GM12873 (cell line): ENCODE data around the gene NPHP4.

Experiments used
- CTCF ChIP-seq: IDR thresholded peaks from 2 replicates; pipeline ENCODE4 v1.5.1; 2012; ENCODE audit warnings: low read depth, mild to moderate bottlenecking, moderate library complexity, low read length, control low read depth; ENCODE audit not compliant: insufficient read depth; ENCODE audit errors: missing control alignments

Gene NPHP4

GRCh38 chr1:5994713-5995621 is 2.7 kb upstream of the NPHP4 start:
- TF ChIP-seq CTCF, result no peak

GRCh38 chr1:5993556-5994491 is 1.6 kb upstream of the NPHP4 start:
- TF ChIP-seq CTCF, result no peak

- no peak for TF ChIP-seq CTCF
Observed at GRCh38 chr1:5992814-5993555, 760 bp upstream of the NPHP4 start.

GRCh38 chr1:5991381-5992025 is 722 bp downstream of the NPHP4 start:
- no peak for TF ChIP-seq CTCF

GRCh38 chr1:5990913-5991312 is 1.3 kb downstream of the NPHP4 start:
- TF ChIP-seq CTCF, result no peak

GRCh38 chr1:5989731-5990271 is 2.4 kb downstream of the NPHP4 start:
- TF ChIP-seq CTCF, result no peak
